Measurements from ENCODE around the gene SLC37A1. TPM values are rescaled to one million over a fixed set of nuclear protein-coding genes. Genes with fewer than 3 reads are reported as not detected.

The SLC37A1 gene
- total and polyA plus RNA-seq, 4 donors = 2.0 to 7.2 (median 4.3) TPM

- Histone ChIP-seq H3K9ac (ENCODE audit: low read depth in 1 of 2, low read length in 2 of 2) (no peak overlapping the region), H3K36me3 (ENCODE audit: control insufficient read depth in 4 of 4, insufficient read depth in 3 of 4, low read depth in 1 of 4, low read length in 3 of 4) (no peaks in the 10 kb centered on the region), H3K4me1 (ENCODE audit: control insufficient read depth in 4 of 4, insufficient read depth in 4 of 4, low read length in 3 of 4) (no peaks in the 10 kb centered on the region), H3K27me3 (ENCODE audit: control insufficient read depth in 4 of 4, insufficient read depth in 4 of 4, low read length in 3 of 4) (no peaks in the 10 kb centered on the region), H3K4me3 (ENCODE audit: low read depth in 1 of 3, low read length in 3 of 3) (no peak overlapping the region), H3K9me3 (ENCODE audit: control insufficient read depth in 4 of 4, low read length in 3 of 4) (no peaks in the 10 kb centered on the region), H3K27ac (ENCODE audit: low read depth in 1 of 2, low read length in 2 of 2) (no peak overlapping the region)
- 90% methylated on average over 4 of the region's 4 CpGs for WGBS
- DNase-seq (ENCODE audit: low spot score) = no peak
- TF ChIP-seq EGR1 (IDR thresholded peaks at IDR 0.05; ENCODE audit: low read depth in 2 of 2) (no peak), TAF1 (conservative IDR thresholded peaks at IDR 0.05) (no peak), HNF4A (conservative IDR thresholded peaks at IDR 0.05) (no peak), ZBTB33 (IDR thresholded peaks at IDR 0.05) (no peak), FOXA1 (IDR thresholded peaks at IDR 0.05) (no peak), RXRA (IDR thresholded peaks at IDR 0.05) (no peak), FOXA2 (IDR thresholded peaks at IDR 0.05) (no peak), NR2F2 (IDR thresholded peaks at IDR 0.05) (no peak), MAX (IDR thresholded peaks at IDR 0.05) (no peak), REST (IDR thresholded peaks at IDR 0.05) (no peak), SP1 (IDR thresholded peaks at IDR 0.05) (no peak), HNF4G (IDR thresholded peaks at IDR 0.05) (no peak), ATF3 (IDR thresholded peaks at IDR 0.05) (no peak), YY1 (IDR thresholded peaks at IDR 0.05) (no peak)
These were observed 32.5 kb upstream of the SLC37A1 start for GRCh38 chr21:42481169-42481568.

GRCh38 chr21:42484966-42485365 is 28.7 kb upstream of the SLC37A1 start:
- Histone ChIP-seq H3K27me3 (ENCODE audit: control insufficient read depth in 4 of 4, insufficient read depth in 4 of 4, low read length in 3 of 4) (no peaks in the 10 kb centered on the region), H3K9me3 (ENCODE audit: control insufficient read depth in 4 of 4, low read length in 3 of 4) (no peaks in the 10 kb centered on the region), H3K4me1 (ENCODE audit: control insufficient read depth in 4 of 4, insufficient read depth in 4 of 4, low read length in 3 of 4) (no peaks in the 10 kb centered on the region), H3K4me3 (ENCODE audit: low read depth in 1 of 3, low read length in 3 of 3) (no peak overlapping the region), H3K36me3 (ENCODE audit: control insufficient read depth in 4 of 4, insufficient read depth in 3 of 4, low read depth in 1 of 4, low read length in 3 of 4) (no peaks in the 10 kb centered on the region), H3K27ac (ENCODE audit: low read depth in 1 of 2, low read length in 2 of 2) (no peak overlapping the region), H3K9ac (ENCODE audit: low read depth in 1 of 2, low read length in 2 of 2) (no peak overlapping the region)
- TF ChIP-seq YY1 (IDR thresholded peaks at IDR 0.05) = no peak
- no peak for TF ChIP-seq SP1 (IDR thresholded peaks at IDR 0.05)
- WGBS = 85% methylated on average over 7 of the region's 7 CpGs
- no peak for DNase-seq (ENCODE audit: low spot score)

GRCh38 chr21:42486072-42486471 is 27.6 kb upstream of the SLC37A1 start:
- no peak for DNase-seq (ENCODE audit: low spot score)
- no peak overlapping the region for H3K27ac ChIP-seq (ENCODE audit: low read depth in 1 of 2, low read length in 2 of 2)
- no peak for TF ChIP-seq FOXA2 (IDR thresholded peaks at IDR 0.05)
- no peak for TF ChIP-seq RXRA (IDR thresholded peaks at IDR 0.05)
- no peaks in the 10 kb centered on the region for H3K27me3 ChIP-seq (ENCODE audit: control insufficient read depth in 4 of 4, insufficient read depth in 4 of 4, low read length in 3 of 4)
- no peak overlapping the region for H3K4me3 ChIP-seq (ENCODE audit: low read depth in 1 of 3, low read length in 3 of 3)
- H3K9ac ChIP-seq (ENCODE audit: low read depth in 1 of 2, low read length in 2 of 2) = no peak overlapping the region
- H3K4me1 ChIP-seq (ENCODE audit: control insufficient read depth in 4 of 4, insufficient read depth in 4 of 4, low read length in 3 of 4) = no peaks in the 10 kb centered on the region
- H3K36me3 ChIP-seq (ENCODE audit: control insufficient read depth in 4 of 4, insufficient read depth in 3 of 4, low read depth in 1 of 4, low read length in 3 of 4) = no peaks in the 10 kb centered on the region
- WGBS = 85% methylated on average over 6 of the region's 6 CpGs
- no peaks in the 10 kb centered on the region for H3K9me3 ChIP-seq (ENCODE audit: control insufficient read depth in 4 of 4, low read length in 3 of 4)

Data from liver (tissue), 9 donors.